Measurements from ENCODE around the gene VPS50.

The VPS50 gene

GRCh38 chr7:93390660-93391059 lies 158.5 kb downstream of the VPS50 start:
- H3K27me3 ChIP-seq (replicated peaks; ENCODE audit: control insufficient read depth, insufficient read depth, low read length) = no peaks in the 10 kb centered on the region
- TF ChIP-seq CTCF (IDR thresholded peaks at IDR 0.05; ENCODE audit: insufficient read depth, low read length, poor library complexity, severe bottlenecking) = no peak
- no peaks in the 10 kb centered on the region for H3K36me3 ChIP-seq (ENCODE audit: control insufficient read depth, insufficient read depth, low read length)
- no peak for DNase-seq (ENCODE audit: extremely low read depth, insufficient read length)
- no peak overlapping the region for H3K4me3 ChIP-seq (replicated peaks; ENCODE audit: low read depth, low read length)

GRCh38 chr7:93392984-93393383 lies 160.8 kb downstream of the VPS50 start:
- no peaks in the 10 kb centered on the region for H3K27me3 ChIP-seq (replicated peaks; ENCODE audit: control insufficient read depth, insufficient read depth, low read length)
- H3K36me3 ChIP-seq (ENCODE audit: control insufficient read depth, insufficient read depth, low read length) = no peaks in the 10 kb centered on the region
- no peak for DNase-seq (ENCODE audit: extremely low read depth, insufficient read length)
- no peak for TF ChIP-seq CTCF (IDR thresholded peaks at IDR 0.05; ENCODE audit: insufficient read depth, low read length, poor library complexity, severe bottlenecking)
- no peak overlapping the region for H3K4me3 ChIP-seq (replicated peaks; ENCODE audit: low read depth, low read length)

- Histone ChIP-seq H3K4me3 (replicated peaks; ENCODE audit: low read depth, low read length) (no peak overlapping the region), H3K36me3 (ENCODE audit: control insufficient read depth, insufficient read depth, low read length) (no peaks in the 10 kb centered on the region), H3K27me3 (replicated peaks; ENCODE audit: control insufficient read depth, insufficient read depth, low read length) (no peaks in the 10 kb centered on the region)
- no peak for DNase-seq (ENCODE audit: extremely low read depth, insufficient read length)
- no peak for TF ChIP-seq CTCF (IDR thresholded peaks at IDR 0.05; ENCODE audit: insufficient read depth, low read length, poor library complexity, severe bottlenecking)
Measured at GRCh38 chr7:93399642-93400041, 167.5 kb downstream of the VPS50 start.

DNA sequence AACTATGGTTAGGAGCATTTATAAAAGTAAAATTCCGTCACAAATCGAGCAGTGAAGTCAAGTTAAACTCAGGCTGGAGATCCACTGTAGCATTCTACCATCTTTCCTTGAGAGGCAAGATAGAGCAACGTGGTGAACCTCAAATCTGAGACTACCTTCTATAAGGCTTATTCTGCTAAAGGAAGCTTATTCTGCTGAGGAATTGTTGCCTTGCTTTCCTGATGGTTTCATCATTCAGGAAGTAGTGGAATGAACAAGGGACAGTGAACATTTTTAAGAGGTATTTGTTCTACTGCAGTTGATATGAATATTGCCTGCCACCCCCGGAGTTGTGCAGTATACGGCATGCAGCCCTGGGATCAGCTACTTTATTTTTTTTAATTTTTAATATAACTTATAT lies 170.8 kb downstream of the VPS50 start:
- Histone ChIP-seq H3K27me3 (replicated peaks; ENCODE audit: control insufficient read depth, insufficient read depth, low read length) (no peaks in the 10 kb centered on the region), H3K4me3 (replicated peaks; ENCODE audit: low read depth, low read length) (no peak overlapping the region), H3K36me3 (ENCODE audit: control insufficient read depth, insufficient read depth, low read length) (no peaks in the 10 kb centered on the region)
- no peak for TF ChIP-seq CTCF (IDR thresholded peaks at IDR 0.05; ENCODE audit: insufficient read depth, low read length, poor library complexity, severe bottlenecking)
- DNase-seq (ENCODE audit: extremely low read depth, insufficient read length) = no peak

DNA sequence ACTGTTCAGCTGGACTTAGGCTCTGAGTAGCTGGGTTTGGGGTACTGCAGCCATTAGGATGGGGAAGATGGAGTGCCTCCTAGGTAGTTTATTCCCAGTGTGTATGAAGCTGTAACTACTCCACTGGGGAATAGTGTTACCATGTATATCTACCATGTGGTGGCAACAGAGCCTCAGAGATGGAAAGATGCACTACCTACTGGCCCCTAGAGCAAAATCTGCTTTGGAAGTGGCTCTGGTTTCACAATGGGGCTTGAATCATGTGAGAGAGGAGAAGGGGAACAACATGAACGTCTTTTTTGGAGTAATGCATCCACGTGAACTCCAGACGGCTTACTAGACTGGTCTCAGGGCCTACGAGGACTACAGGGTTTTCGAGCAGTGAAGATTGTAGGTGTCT lies 175.1 kb downstream of the VPS50 start:
- Histone ChIP-seq H3K36me3 (ENCODE audit: control insufficient read depth, insufficient read depth, low read length) (no peaks in the 10 kb centered on the region), H3K27me3 (replicated peaks; ENCODE audit: control insufficient read depth, insufficient read depth, low read length) (no peaks in the 10 kb centered on the region), H3K4me3 (replicated peaks; ENCODE audit: low read depth, low read length) (no peak overlapping the region)
- no peak for TF ChIP-seq CTCF (IDR thresholded peaks at IDR 0.05; ENCODE audit: insufficient read depth, low read length, poor library complexity, severe bottlenecking)
- no peak for DNase-seq (ENCODE audit: extremely low read depth, insufficient read length)

GRCh38 chr7:93409324-93409723 lies 177.2 kb downstream of the VPS50 start:
- Histone ChIP-seq H3K4me3 (replicated peaks; ENCODE audit: low read depth, low read length) (no peak overlapping the region), H3K27me3 (replicated peaks; ENCODE audit: control insufficient read depth, insufficient read depth, low read length) (no peaks in the 10 kb centered on the region), H3K36me3 (ENCODE audit: control insufficient read depth, insufficient read depth, low read length) (no peaks in the 10 kb centered on the region)
- DNase-seq (ENCODE audit: extremely low read depth, insufficient read length) = no peak
- no peak for TF ChIP-seq CTCF (IDR thresholded peaks at IDR 0.05; ENCODE audit: insufficient read depth, low read length, poor library complexity, severe bottlenecking)
